B cell (primary cell): ENCODE data around the gene DPM1.

Experiments
- CTCF ChIP-seq: fragments of 200-600 bp; IDR thresholded peaks from one replicate; pipeline ENCODE4 v1.8.0; 2022; ENCODE audit warnings: antibody characterized with exemption, mild to moderate bottlenecking
- EZH2 ChIP-seq: IDR thresholded peaks from 2 replicates; pipeline ENCODE4 v1.6.1; 2012; ENCODE audit warnings: borderline replicate concordance, low read depth, mild to moderate bottlenecking, moderate library complexity, low read length; ENCODE audit not compliant: insufficient read depth, poor library complexity, severe bottlenecking

- TF ChIP-seq CTCF (peak; percentile 95), EZH2 (no peak)
Measured at GRCh38 chr20:50929299-50930138, 28.8 kb downstream of the DPM1 start.
